OCI-LY1 (cell line): ENCODE results near the gene RBM47.

Experiments
- H2AFZ ChIP-seq: fragments of 200-600 bp; sonication (generic), shearing (Covaris generic); 2 replicates; pipeline ENCODE4 v1.6.0; 2014; ENCODE audit warnings: antibody characterized with exemption, mild to moderate bottlenecking, low read length
- H3F3A ChIP-seq: fragments of 200-600 bp; sonication (generic), shearing (Covaris generic); 2 replicates; pipeline ENCODE4 v1.6.0; 2014; ENCODE audit warnings: mild to moderate bottlenecking, antibody characterized with exemption, low read length, moderate library complexity; ENCODE audit not compliant: insufficient read depth
- H3K27ac ChIP-seq: fragments of 200-600 bp; sonication (generic); 2 replicates; pipeline ENCODE4 v1.5.1; 2014; ENCODE audit warnings: low read length, mixed run types, mild to moderate bottlenecking, low read depth; ENCODE audit not compliant: poor library complexity, severe bottlenecking
- H3K27me3 ChIP-seq: fragments of 200-600 bp; sonication (generic); 2 replicates; pipeline ENCODE4 v1.6.0; 2014; ENCODE audit warnings: antibody characterized with exemption, mild to moderate bottlenecking, low read length, moderate library complexity; ENCODE audit not compliant: insufficient read depth
- H3K36me3 ChIP-seq: fragments of 200-600 bp; sonication (generic); 2 replicates; pipeline ENCODE4 v1.6.1; 2014; ENCODE audit warnings: mild to moderate bottlenecking, antibody characterized with exemption, low read length, moderate library complexity, mixed read lengths; ENCODE audit not compliant: insufficient read depth
- H3K4me1 ChIP-seq: fragments of 200-600 bp; sonication (generic); 2 replicates; pipeline ENCODE4 v1.5.1; 2014; ENCODE audit warnings: mild to moderate bottlenecking, low read length, moderate library complexity; ENCODE audit not compliant: insufficient read depth, severe bottlenecking
- H3K4me2 ChIP-seq: fragments of 200-600 bp; sonication (generic), shearing (Covaris generic); 2 replicates; pipeline ENCODE4 v1.6.1; 2014; ENCODE audit warnings: low read length
- H3K4me3 ChIP-seq: fragments of 200-600 bp; sonication (generic); 2 replicates; pipeline ENCODE4 v1.5.1; 2014; ENCODE audit warnings: low read length, low read depth, mild to moderate bottlenecking, mixed read lengths; ENCODE audit not compliant: poor library complexity, severe bottlenecking
- H3K79me2 ChIP-seq: fragments of 200-600 bp; shearing (Covaris generic); 2 replicates; pipeline ENCODE4 v1.6.1; 2016; ENCODE audit warnings: mixed run types, low read length, mixed read lengths; ENCODE audit not compliant: insufficient read depth
- H3K9ac ChIP-seq: fragments of 200-600 bp; sonication (generic), shearing (Covaris generic); 2 replicates; pipeline ENCODE4 v1.6.1; 2014; ENCODE audit warnings: mild to moderate bottlenecking, low read length, mixed read lengths
- H3K9me2 ChIP-seq: fragments of 200-600 bp; sonication (generic), shearing (Covaris generic); 2 replicates; pipeline ENCODE4 v1.6.1; 2014; ENCODE audit warnings: low read depth, mild to moderate bottlenecking, low read length, mixed read lengths
- H3K9me3 ChIP-seq: fragments of 200-600 bp; shearing (Covaris generic); 2 replicates; pipeline ENCODE4 v1.6.1; 2014; ENCODE audit warnings: low read length, mixed read lengths
- H4K20me1 ChIP-seq: fragments of 200-600 bp; sonication (generic), shearing (Covaris generic); 2 replicates; pipeline ENCODE4 v1.6.0; 2016; ENCODE audit warnings: mild to moderate bottlenecking, low read length; ENCODE audit not compliant: insufficient read depth
- EZH2 ChIP-seq: fragments of 200-600 bp; sonication (generic), shearing (Covaris generic); IDR thresholded peaks from 2 replicates; pipeline ENCODE4 v1.8.0; 2017; ENCODE audit warnings: borderline replicate concordance, mixed run types, mild to moderate bottlenecking, antibody characterized with exemption, low read length, moderate library complexity, mixed read lengths
- TF ChIP-seq, protein P1 (sequence below): fragments of 200-600 bp; sonication (generic), shearing (Covaris generic); IDR thresholded peaks from 2 replicates; pipeline ENCODE4 v1.5.1; 2017; ENCODE audit warnings: mild to moderate bottlenecking, antibody characterized with exemption, low read length, moderate library complexity, mixed read lengths

Gene RBM47

DNA sequence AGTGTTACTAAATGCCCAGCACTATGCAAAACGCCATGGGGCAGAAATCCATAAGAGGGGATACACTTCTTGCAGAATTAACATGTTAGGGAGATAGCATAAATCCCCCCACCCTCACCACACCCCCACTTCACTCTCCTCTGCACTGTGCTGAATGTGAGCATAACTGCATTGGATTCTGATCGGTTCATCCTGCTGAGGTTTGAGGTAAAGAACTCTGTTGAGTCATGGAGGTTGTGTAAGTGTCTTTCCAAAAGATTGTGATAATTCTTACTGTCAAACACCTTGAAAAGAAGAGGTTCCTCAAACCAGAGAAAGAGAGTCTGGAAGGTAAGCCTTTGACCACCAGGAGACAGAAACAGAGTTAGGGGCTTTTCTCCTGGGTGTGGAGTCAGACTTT is 43.6 kb downstream of the RBM47 start:
- H3K27ac ChIP-seq, result no peak overlapping the region
- no peak overlapping the region for H3K4me3 ChIP-seq
- H2AFZ ChIP-seq, result no peak overlapping the region
- H3K9me3 ChIP-seq, result no peaks in the 10 kb centered on the region
- no peaks in the 10 kb centered on the region for H3K27me3 ChIP-seq
- H3K79me2 ChIP-seq, result no peaks in the 10 kb centered on the region
- no peaks in the 10 kb centered on the region for H3K36me3 ChIP-seq
- no peaks in the 10 kb centered on the region for H3K9me2 ChIP-seq
- no peak for TF ChIP-seq EZH2
- TF ChIP-seq, protein P1, sequence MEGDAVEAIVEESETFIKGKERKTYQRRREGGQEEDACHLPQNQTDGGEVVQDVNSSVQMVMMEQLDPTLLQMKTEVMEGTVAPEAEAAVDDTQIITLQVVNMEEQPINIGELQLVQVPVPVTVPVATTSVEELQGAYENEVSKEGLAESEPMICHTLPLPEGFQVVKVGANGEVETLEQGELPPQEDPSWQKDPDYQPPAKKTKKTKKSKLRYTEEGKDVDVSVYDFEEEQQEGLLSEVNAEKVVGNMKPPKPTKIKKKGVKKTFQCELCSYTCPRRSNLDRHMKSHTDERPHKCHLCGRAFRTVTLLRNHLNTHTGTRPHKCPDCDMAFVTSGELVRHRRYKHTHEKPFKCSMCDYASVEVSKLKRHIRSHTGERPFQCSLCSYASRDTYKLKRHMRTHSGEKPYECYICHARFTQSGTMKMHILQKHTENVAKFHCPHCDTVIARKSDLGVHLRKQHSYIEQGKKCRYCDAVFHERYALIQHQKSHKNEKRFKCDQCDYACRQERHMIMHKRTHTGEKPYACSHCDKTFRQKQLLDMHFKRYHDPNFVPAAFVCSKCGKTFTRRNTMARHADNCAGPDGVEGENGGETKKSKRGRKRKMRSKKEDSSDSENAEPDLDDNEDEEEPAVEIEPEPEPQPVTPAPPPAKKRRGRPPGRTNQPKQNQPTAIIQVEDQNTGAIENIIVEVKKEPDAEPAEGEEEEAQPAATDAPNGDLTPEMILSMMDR, result no peak
- no peaks in the 10 kb centered on the region for H4K20me1 ChIP-seq
- no peak overlapping the region for H3K4me2 ChIP-seq
- no peaks in the 10 kb centered on the region for H3F3A ChIP-seq
- no peak overlapping the region for H3K9ac ChIP-seq
- no peaks in the 10 kb centered on the region for H3K4me1 ChIP-seq

DNA sequence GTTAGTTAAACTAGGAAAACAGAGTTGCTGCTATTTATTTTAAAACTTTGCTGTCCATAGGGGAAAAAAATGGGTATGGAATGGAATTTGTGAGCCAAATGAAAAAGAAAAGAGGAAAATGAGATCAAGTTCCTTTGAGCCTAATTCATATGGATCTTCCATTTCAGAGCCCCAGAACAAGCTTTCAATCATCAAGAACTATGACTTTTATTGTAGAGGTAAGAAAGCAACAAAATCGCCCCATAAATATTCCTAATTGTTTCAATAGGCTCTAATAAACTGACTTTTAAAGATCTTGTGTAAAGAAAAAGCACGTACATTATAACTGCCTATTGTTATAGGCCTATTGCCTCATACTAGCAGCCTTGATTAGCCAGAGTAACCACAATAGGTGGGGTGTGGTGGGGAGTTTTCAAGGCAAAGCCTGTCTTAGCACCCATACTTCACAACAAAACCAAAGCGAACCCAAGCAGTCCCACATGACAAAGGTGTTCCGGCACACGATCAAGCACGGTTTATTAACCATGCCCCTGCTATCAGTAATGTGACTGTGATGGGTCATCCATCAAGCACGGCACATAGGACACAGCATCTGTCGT is 44.4 kb downstream of the RBM47 start:
- H3K9me3 ChIP-seq, result no peaks in the 10 kb centered on the region
- H3K36me3 ChIP-seq, result no peaks in the 10 kb centered on the region
- no peaks in the 10 kb centered on the region for H3K9me2 ChIP-seq
- no peak overlapping the region for H3K27ac ChIP-seq
- no peak overlapping the region for H3K9ac ChIP-seq
- H3K4me1 ChIP-seq, result no peaks in the 10 kb centered on the region
- TF ChIP-seq, protein P1, result no peak
- no peak for TF ChIP-seq EZH2
- H3K4me3 ChIP-seq, result no peak overlapping the region
- H3K27me3 ChIP-seq, result no peaks in the 10 kb centered on the region
- H3K79me2 ChIP-seq, result no peaks in the 10 kb centered on the region
- H3F3A ChIP-seq, result no peaks in the 10 kb centered on the region
- no peaks in the 10 kb centered on the region for H4K20me1 ChIP-seq
- no peak overlapping the region for H2AFZ ChIP-seq
- no peak overlapping the region for H3K4me2 ChIP-seq

DNA sequence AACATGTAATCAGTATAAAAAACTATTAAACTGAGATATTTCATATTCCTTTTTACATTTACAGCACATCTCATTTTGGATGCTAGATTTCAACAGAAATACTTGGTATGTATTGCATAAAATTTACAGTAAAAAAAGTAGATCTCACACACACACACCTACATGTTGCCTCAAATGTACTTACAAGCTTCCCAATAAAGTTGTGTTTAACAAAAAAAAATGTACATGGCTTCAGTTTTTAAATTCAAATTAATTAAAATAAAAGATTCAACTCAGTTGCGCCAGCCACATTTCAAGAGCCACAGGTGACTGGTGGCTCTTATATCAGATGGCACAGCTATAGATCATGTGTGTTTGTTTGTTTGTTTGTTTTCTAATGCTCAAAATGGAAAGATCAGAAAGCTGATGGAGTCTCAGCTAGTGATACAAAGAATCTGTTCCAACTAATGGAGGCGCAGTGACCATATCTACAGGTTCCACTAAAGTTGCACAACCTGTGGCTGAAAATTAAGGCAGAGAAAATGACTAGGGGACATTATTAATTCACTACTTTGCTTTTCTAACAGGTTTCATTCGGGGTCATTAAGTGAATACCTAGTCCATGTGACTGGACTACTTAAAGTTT is 45.0 kb downstream of the RBM47 start:
- Histone ChIP-seq H3F3A (no peaks in the 10 kb centered on the region), H4K20me1 (no peaks in the 10 kb centered on the region), H3K36me3 (no peaks in the 10 kb centered on the region), H3K9me3 (no peaks in the 10 kb centered on the region), H3K27ac (no peak overlapping the region), H3K79me2 (no peaks in the 10 kb centered on the region), H3K9ac (no peak overlapping the region), H3K4me1 (no peaks in the 10 kb centered on the region), H3K27me3 (no peaks in the 10 kb centered on the region), H3K9me2 (no peaks in the 10 kb centered on the region), H3K4me3 (no peak overlapping the region), H2AFZ (no peak overlapping the region), H3K4me2 (no peak overlapping the region)
- TF ChIP-seq, protein P1, result no peak
- TF ChIP-seq EZH2, result no peak
